Left cardiac atrium (tissue), 4 donors: Measurements from ENCODE around the gene TMEM163. TPM values are rescaled to one million over a fixed set of nuclear protein-coding genes. Genes with fewer than 3 reads are reported as not detected.
"Not testable (repeated sequence)": the region's sequence is repeated elsewhere in the genome, so short reads cannot be mapped to it uniquely, and the experiment has no call there.

Experiments used
- ATAC-seq, 2 donors: fragments of 200-7000 bp; cut with Tn5 transposase; one replicate each; pipeline ENCODE4 v1.9.1; 2020; ENCODE audit warnings: mild to moderate bottlenecking in 2 of 2, moderate library complexity in 2 of 2
- DNase-seq: peaks from one replicate; pipeline ENCODE4 v3.0.0-alpha.2; 2020
- intact Hi-C, 2 donors: fragments of 100-400 bp; cut with DNase I; formaldehyde crosslinking; loops; one replicate each; pipeline versions ENCODE4 v1.14.1 to v1.15.1; 2022 to 2023
- long read RNA-seq: library from polyadenylated mRNA; unstranded; transcript quantifications from one replicate; pipeline ENCODE4 v2.0.0, GENCODE V29; 2021
- total RNA-seq, 2 donors: library from RNA; stranded (reverse); fragmentation: NEBNext Ultra II Directional; extraction: Animal tissue kit (Norgen Biotek cat#: 25700); gene quantifications; one replicate each; pipeline ENCODE4 v1.2.1, GENCODE V29; 2021
- donor health status: DM: no; HTN: yes; CAD: no.
- donor health status: DM: no; HTN: yes; CAD: no; lungs with severe emphysema.
- donor health status: DM: yes; HTN: yes; CAD: no.
- donor health status: Dilated cardiomyopathy.

TMEM163 gene
- 10 to 100 TPM in 1 of 2 donors, 1 to 10 TPM in 1; 3.5 to 11.6 TPM for total RNA-seq
- long read RNA-seq, partial matches to known transcripts: 1 of 1 reads
- long read RNA-seq, other reads (novel, unspliced or antisense): 0 of 1 reads

DNA sequence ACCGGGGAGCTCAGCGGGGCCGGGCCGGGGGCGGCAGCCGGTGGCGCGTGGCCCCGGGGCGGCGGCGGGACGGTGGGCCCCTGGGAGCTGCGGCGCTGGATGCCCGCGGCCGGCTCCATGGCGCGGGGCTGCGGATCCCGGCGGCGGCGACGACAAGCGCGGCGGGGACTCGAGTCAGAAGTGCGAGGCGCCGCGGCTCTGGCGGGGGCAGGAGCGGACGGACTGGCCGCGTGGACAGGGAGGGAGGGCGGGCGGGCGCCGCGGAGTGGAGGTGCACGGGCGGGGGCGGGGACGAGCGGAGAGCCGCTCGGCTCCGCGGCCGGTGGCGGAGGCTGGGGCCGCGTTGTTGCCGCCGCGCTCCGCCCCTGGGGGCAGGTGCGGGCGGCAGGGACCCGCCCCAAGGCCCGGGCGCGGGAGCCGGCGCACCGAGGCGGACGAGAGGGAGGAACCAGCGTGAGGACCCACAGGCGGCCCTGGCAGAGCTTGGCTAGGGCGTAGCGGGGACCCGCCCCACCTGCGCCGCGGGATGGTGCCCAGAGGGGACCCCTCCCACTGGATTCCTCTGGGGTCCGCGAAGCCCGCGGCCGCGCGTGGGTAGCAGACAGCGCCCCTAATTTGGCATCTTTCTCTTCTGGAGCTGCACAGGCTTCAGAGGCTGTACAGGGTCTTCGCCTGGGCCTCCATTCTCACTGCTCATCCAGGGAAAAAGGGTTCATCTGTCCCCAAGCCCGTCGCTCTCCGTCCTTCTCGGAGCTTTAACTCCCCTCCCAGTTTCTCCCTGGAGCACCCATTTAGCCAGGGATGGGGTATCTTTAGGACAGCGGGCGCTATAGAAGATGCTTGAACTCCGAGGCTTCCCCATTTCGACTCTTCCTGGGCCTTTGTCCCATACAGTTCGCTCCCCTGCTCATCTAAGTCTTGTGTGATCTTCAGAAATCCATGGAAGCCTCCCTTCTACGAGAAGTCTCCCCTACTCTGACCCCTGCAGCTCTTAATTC is at the start of gene TMEM163:
TSS of gene TMEM163 (minus strand) at position 184 of the 998 bp plus-strand sequence.
- peak; percentile 69 to 81 for ATAC-seq
- no peak for DNase-seq
- intact Hi-C loops: no loop called here

DNA sequence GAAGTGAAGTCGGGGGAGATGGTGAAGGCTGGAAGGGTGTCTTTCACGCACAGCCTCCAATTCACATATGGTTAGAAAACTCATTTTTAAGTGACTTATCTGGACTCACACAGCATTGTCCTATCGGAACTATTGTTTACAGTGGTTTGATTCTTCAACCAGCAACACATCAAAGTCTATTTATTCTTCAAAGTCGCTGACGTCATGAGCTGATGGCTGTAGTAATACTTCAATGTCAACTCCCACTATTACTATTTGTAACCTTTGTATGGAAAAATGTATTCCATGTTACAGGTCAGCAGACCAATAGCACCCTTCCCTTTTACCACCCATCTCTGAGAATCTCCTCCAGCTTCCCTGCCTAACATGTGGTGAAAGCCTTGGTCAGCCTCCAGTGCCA is 47.8 kb upstream of the TMEM163 start:
- no peak for DNase-seq
- intact Hi-C loops: no loop called here
- ATAC-seq: no peak

DNA sequence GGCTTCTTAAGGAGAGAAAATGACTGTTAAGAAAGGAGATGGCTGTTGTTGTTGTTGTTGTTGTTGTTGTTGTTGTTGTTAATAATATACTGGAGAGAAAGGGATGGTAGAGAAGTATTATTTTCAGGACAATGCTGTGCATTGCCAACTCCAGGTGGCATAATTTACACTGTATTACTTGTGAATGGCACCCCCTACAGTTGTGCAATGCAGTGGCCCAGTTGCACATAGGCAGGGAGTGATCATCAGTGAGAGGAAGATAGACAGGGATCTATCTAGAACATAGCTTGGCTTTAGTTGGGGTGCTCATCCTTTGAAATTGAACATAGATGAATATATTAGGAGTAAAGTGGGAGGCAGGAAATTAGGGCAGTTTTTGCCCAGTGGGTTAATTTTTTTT is 47.2 kb upstream of the TMEM163 start:
- intact Hi-C loops: no loop called here
- DNase-seq (no peak), ATAC-seq (no peak)

DNA sequence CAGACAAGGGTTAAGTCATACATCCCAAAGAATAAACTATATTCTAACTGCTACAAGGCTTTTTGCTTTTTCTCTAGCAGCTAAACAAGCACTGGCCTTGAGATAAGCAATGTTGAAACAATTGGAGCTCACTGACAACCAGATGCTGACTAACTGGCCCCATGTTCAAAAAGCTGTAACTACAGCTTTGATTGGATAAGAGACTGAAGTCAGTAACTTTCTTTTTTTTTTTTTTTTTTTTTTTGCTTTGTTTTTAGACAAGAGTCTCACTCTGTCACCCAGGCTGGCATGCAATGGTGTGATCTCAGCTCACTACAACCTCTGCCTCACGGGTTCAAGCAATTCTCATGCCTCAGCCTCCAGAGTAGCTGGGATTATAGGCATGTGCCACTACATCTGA is 45.4 kb upstream of the TMEM163 start:
- ATAC-seq (no peak), DNase-seq (no peak)
- intact Hi-C loops: no loop called here

DNA sequence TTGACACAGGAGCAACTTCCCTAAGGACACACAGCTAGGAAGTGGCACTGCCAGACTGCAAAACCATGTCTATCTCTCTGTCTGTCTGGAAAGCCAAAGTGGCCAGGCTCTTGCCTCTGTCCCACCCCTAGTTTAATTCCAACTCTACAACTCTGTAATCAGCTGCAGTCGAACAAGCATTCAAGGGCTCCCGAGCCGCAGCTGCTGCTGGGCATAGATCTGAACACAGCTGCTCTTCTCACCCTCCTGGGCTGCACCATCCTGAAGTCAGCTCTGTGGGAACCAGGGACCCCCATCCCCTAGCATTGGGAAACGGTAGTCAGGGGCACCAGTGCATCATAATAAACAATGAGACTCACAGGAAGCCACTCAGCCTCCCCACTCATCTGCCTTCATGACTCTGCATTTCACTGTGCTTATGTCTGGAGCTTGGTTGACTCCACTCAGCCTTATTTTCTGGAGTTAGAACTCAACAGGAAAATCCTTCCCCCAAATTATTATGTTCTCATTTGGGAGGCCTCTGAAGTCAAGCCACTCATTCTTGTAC is 44.4 kb upstream of the TMEM163 start:
- DNase-seq: no peak
- intact Hi-C loops: no loop called here
- no peak for ATAC-seq

DNA sequence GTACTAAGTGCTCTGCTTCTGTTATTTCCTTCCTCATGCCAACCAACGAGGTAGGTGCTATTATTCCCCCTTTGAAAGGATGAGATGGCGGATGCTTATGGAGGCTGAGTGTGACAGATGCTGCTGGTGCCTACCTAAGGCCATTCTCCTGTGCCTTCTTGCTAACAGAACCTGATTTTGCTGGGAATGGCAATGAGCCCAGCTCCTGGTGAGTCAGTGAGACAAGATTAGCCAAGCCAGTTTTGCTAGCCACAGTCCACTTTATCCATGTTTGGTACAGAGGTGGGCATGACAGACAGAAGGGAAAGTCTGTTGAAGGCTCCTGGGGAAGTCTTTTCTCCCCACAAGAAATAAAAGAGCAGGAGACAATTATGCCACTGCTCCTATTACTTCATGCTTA is 43.7 kb upstream of the TMEM163 start:
- DNase-seq (no peak), ATAC-seq (peak in 1 of 2 donors; percentile 27)
- intact Hi-C loops: no loop called here

DNA sequence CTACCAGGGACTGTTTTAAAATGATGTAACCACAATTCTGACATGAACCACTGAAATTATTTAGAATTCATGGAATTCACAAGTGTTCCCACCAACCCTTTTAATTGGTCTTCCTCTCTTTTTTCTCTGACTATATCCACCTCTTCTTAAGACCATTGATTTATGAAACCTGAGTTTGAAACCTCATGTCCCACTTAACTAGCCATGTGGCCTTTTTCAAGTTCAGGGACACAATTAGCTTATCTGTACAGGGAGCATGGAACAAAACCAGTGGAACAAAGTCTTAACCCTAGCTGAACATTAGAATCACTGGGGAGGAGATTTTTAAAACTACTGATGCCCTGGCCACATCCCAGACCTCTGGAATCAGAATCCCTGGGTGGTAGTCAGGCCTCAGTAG is 41.6 kb upstream of the TMEM163 start:
- intact Hi-C loops: no loop called here
- ATAC-seq: no peak
- DNase-seq: no peak

DNA sequence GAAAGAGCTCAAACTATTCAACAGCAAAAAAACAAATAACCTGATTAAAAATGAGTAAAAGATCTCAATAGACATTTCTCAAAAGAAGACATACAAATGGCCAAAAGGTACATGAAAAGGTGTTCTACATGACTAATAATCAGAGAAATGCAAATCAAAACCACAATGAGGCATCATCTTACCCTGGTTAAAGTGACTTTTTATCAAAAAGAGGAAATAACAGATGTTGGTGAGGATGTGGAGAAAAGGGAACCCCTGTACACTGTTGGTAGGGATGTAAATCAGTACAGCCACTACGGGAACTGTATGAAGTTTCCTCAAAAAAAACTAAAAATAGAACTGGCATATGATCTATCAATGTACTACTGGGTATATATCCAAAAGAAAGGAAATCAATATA is 39.8 kb upstream of the TMEM163 start:
- peak in 1 of 2 donors; percentile 11 for ATAC-seq
- intact Hi-C loops: no loop called here
- no peak for DNase-seq

DNA sequence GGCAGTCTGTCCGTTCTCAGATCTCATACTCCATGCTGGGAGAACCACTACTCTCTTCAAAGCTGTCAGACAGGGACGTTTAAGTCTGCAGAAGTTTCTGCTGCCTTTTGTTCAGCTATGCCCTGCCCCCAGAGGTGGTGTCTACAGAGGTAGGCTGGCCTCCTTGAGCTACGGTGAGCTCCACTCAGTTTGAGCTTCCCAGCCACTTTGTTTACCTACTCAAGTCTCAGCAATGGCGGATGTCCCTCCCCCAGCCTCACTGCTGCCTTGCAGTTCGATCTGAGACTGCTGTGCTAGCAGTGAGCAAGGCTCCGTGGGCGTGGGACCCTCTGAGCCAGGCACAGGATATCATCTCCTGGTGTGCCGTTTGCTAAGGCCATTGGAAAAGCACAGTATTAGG is 33.2 kb upstream of the TMEM163 start:
- DNase-seq, intact Hi-C loops, ATAC-seq: not testable (repeated sequence)

DNA sequence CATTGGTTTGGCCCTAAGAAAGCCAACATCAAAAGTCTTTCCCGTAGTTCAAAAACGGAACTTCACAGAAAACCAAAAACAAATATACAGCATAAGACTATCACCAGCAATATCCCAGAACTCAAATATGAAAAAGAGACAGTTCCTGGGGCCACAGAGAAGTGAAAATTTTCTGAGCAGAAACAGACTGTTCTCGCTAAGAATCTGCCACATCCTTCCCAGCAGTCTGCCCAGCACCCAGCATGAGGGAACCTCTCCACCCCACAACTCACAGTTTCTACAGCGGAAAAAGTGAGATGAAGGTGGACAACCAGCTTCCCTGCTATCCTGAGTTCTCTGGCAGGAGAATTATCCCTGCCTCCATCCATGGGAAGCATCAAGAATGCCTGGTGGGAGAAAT is 26.7 kb upstream of the TMEM163 start:
- DNase-seq (no peak), ATAC-seq (no peak)
- intact Hi-C loops: no loop called here

DNA sequence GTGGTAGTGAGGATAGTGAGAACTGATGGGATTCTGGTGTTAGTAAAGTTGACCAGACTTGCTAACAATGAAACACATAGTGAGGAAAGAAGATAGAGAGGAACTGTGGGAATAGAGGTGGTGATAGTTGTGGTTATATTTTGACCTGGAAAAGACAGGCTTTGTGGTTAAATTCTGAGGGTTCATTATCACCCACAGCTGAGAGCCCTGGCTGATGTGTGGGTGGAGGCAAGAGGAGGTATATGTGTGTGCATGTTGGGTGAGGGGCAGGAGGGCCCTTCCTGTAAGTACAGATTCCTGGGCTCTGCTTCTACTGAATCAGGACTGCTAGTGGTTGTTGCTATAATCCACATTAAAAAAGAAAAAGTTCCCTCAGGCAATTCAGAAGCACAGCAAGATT is 26.2 kb upstream of the TMEM163 start:
- DNase-seq: no peak
- intact Hi-C loops: no loop called here
- no peak for ATAC-seq

DNA sequence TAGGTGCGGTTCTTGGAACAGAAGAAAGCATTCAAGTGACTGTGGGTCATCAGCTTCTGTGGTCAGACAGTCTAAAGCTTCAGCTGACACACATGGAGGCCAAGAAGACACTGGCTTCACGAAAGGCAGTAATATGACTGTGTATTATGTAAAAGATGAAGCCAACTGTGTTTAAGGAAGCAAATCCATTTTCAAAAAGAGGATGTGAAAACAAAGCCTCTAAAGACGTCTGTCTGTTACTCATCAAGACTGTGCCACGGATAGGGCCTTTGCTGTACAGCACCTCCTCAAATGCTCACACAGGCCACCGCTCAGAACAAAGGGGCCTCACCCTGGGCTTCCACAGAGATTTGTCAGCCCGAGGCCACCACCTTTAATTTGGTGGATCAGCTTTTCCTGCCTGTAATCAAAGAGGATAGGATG is 21.1 kb upstream of the TMEM163 start:
- intact Hi-C loops: no loop called here
- no peak for DNase-seq
- ATAC-seq: peak; percentile 63 to 77

DNA sequence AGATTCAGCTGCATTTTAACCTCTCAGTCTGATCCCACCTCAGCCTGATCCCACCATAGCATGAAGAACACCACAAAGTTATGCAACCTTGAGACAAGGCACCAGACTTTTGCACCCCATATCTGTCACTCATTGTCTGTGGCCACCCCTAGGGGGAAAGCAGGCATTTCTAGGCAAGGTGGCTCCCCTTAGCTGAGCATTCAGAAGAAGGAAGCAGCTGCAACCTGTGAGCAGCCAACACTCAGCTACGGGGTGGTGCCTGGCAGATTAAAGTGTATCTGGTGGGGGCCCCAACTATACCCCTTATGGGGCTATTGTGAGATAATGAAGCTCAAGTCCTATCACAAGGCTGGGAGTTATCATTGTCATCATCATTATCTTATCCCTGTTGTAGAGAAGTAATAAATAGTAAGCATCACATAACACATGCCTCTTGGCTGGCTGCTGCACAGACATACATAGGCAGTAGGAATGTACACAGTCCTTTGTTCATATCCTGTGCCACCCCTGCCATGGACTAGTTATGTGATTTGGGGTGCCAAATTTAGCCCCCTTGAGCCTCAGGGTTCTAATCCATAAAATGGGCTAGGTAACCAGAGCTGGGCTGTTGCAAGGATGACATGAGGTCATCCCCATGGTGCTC is 20.6 kb upstream of the TMEM163 start:
- ATAC-seq (no peak), DNase-seq (no peak)
- intact Hi-C loops: no loop called here

DNA sequence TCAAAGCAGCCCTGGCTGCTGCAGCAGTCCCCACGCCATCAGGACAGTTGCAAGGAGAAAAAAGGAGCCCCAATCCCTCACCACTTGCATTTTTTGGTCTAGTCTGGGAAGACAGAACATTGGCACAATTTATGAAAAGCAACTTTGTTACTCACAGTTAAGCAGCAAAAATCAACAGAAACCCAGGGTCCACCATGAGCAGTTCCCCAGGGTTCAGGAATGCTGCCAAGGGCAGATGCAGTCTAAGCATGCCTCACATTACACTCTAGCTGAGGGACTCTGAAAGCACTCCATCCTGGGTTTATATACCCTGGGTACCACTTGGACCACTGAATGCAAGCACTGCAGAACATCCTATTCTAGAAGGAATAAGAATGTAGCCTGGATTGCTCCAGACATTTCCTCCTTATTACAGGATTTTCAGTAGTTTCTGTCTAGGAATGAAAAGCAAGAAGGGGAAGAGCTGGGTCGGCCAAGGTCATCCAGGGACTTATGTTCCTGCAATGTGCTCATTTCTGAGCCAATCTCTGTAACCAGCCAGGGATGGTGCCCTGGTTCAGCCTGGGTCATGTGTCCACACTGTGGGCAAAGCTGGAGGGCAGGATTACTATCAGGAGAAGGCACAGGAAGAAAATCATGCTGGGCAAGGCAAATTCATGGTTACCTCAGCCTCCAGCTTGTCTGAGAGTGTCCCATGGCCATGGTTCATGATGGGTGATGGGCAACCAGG is 19.5 kb upstream of the TMEM163 start:
- peak in 1 of 2 donors; percentile 14 for ATAC-seq
- no peak for DNase-seq
- intact Hi-C loops: no loop called here

DNA sequence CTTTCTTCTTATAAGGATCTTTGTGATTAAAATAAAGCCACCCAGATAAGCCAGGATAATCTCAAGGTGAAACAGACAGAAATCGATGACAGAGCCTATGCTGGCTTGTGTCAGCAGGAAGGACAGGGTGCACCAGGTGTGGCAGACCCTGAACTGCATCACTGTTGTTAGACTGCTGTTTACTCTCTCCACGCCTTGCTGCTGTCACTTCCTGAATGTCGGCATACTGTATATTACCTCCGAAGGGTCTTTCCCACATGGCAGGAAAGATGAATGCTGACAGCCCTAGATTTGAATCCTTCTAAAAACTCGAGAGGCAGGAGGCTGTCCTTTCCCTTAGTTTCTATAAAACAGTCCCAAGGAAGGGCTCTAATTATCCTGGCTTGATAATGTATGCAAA is 18.9 kb upstream of the TMEM163 start:
- DNase-seq: no peak
- no peak for ATAC-seq
- intact Hi-C loops: no loop called here

DNA sequence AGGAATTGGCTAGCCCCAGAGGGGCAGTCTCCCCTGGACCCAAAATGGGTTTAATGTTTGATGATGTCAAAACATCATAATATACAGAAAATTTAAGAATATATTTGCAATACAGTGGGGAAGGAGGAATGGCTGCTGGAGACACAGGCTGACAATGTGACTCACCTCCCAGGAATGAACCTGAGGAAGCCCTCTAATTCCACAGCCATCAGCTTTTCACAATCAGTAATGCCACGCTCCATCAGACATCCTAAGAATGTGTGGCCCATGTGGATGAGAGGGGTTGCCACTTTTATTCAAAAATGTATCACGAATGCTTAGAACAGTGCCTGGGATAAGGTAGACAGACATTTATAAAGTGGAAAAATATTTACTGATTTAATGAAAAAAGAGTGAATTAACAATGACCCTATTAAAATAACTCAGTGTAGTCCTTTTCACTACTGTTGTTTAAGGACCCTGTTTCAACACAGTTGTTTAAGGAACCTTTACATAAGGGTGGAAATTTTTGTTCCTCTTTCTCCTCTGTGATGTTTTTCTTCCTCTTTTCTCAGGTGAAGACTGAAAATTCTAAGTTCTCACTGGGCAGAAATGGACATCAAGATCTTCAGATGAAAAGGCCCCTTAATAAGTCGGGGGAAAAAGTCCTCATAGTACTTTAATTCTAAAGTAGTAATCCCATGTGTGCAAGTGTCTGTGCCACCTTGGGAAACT is 17.5 kb upstream of the TMEM163 start:
- DNase-seq: no peak
- intact Hi-C loops: no loop called here
- peak in 1 of 2 donors; percentile 24 for ATAC-seq

DNA sequence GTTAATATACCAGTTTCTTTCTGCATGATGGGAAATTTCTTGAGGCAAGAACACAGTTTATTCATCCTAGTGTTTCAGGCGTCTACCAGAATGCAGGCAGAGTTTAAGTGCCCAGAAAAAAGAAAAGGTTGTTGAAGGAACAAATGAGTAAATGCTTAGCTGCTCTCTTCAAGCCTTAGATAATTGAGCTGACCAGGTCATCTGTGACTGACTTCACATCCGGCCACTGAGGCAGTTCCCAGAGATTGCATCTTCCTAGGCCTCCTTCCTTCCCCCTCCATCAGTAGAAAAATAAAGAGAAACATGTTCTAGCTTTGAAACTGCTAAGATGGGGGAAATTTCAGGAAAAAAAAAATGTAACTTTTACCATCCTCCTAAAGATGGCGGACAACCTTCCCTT is 9.4 kb upstream of the TMEM163 start:
- intact Hi-C loops: no loop called here
- no peak for ATAC-seq
- no peak for DNase-seq

DNA sequence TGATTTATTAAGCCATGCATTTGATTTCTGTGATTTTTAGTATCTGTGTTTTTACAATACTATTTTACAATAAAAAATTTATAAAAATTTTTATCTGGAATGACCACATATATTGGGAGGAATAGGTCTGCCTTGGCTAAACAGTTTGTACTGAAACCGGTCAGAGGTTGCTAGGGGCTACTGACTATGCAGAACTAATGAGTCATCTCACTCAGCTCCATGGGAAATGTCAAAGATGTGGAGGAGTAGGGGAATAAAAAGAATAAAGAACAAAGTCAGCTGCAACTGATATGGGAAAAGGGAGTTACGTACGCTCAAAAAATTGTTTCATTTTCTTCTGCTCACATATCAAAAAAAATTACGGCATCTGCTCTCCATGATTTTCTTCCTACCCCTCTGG is 8.6 kb upstream of the TMEM163 start:
- no peak for DNase-seq
- peak in 1 of 2 donors; percentile 97 for ATAC-seq
- intact Hi-C loops: no loop called here

DNA sequence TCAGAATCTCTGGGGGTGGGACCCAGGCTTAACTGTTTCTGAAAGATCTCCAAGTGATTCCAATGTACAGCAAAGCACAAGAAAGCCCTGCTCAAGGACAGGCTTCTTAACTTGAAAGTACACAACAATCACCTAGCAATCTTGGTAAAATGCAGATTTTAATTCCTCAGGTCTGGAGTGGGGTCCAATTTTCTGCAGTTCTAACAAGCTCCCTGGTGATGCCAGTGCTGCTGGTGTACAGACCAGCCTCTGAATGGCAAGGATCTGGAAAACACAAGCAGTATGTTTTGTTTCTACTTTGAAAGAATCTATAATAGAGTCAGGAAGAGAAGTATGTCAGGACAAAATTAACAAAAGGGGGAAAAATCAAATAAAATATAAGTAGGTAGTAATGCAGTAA is 7.8 kb upstream of the TMEM163 start:
- no peak for DNase-seq
- intact Hi-C loops: no loop called here
- no peak for ATAC-seq
